SH-SY5Y (cell line): Measurements from ENCODE around the gene SCN11A.

Experiments
- GATA2 ChIP-seq: IDR thresholded peaks from 2 replicates; pipeline ENCODE4 v1.6.1; 2011; ENCODE audit warnings: mild to moderate bottlenecking, low read depth, low read length
- GATA3 ChIP-seq: IDR thresholded peaks from 2 replicates; pipeline ENCODE4 v1.6.1; 2011; ENCODE audit warnings: low read depth, mild to moderate bottlenecking, low read length, moderate library complexity

- TF ChIP-seq GATA2 (no peak), GATA3 (no peak)
These were observed 1.7 kb downstream of the SCN11A start for GRCh38 chr3:39050029-39050428.
